IMR-90 (cell line): ENCODE data around the gene CCER1. TPM values are rescaled to one million over a fixed set of nuclear protein-coding genes. Genes with fewer than 3 reads are reported as not detected.

ENCODE experiments used
- ATAC-seq: fragments of 200-7000 bp; cut with Tn5 transposase; 2 replicates; pipeline ENCODE4 v1.9.1; 2020; ENCODE audit warnings: low read depth, mild to moderate bottlenecking, moderate library complexity
- BruUV-seq: library from RNA; stranded (reverse); fragments of 400-500 nt; replicated peaks from 2 replicates; lab custom pipeline; 2021; lab: Mats Ljungman, UMichigan
- CTCF ChIA-PET: fragments of 300-600 bp; formaldehyde crosslinking; extraction: SDS; loops from one replicate; lab custom pipeline; 2021; ENCODE audit warnings: antibody characterized with exemption; lab: Yijun Ruan, JAX
- POLR2A ChIA-PET: fragments of 300-600 bp; sonication (Branson Sonifier 250); formaldehyde crosslinking; loops from one replicate; lab custom pipeline; 2022; ENCODE audit warnings: antibody characterized with exemption; ENCODE audit not compliant: unreplicated experiment; lab: Charles Lee
- DNase-seq: peaks from one replicate; pipeline ENCODE4 v3.0.0; 2013
- H2AFZ ChIP-seq: replicated peaks from 2 replicates; pipeline ENCODE3; 2013; ENCODE audit warnings: low read length, mild to moderate bottlenecking; ENCODE audit not compliant: poor library complexity
- H2AK5ac ChIP-seq: 2 replicates; pipeline ENCODE4 v1.6.1; 2013; ENCODE audit warnings: low read depth, low read length, inconsistent platforms
- H2AK9ac ChIP-seq: replicated peaks from 2 replicates; pipeline ENCODE3; 2013; ENCODE audit warnings: mild to moderate bottlenecking, low read depth, low read length, moderate library complexity; ENCODE audit not compliant: poor library complexity
- H2BK120ac ChIP-seq: 2 replicates; pipeline ENCODE4 v1.6.1; 2013; ENCODE audit warnings: low read depth, low read length, inconsistent platforms
- H2BK15ac ChIP-seq: 3 replicates; pipeline ENCODE4 v1.6.1; 2013; ENCODE audit warnings: low read depth, low read length, inconsistent platforms
- H2BK20ac ChIP-seq: 2 replicates; pipeline ENCODE4 v1.6.1; 2013; ENCODE audit warnings: low read depth, mild to moderate bottlenecking, inconsistent platforms, low read length, moderate library complexity
- H2BK5ac ChIP-seq: 2 replicates; pipeline ENCODE4 v1.6.1; 2013; ENCODE audit warnings: mild to moderate bottlenecking, low read depth, low read length, inconsistent platforms; ENCODE audit not compliant: poor library complexity, severe bottlenecking
- H3K14ac ChIP-seq: replicated peaks from 2 replicates; pipeline ENCODE4 v1.6.1; 2013; ENCODE audit warnings: low read depth, low read length, inconsistent platforms
- H3K18ac ChIP-seq: 2 replicates; pipeline ENCODE4 v1.6.1; 2013; ENCODE audit warnings: low read depth, low read length, control low read depth
- H3K23ac ChIP-seq: 2 replicates; pipeline ENCODE4 v1.6.1; 2013; ENCODE audit warnings: low read depth, low read length, inconsistent platforms
- H3K27ac ChIP-seq: 2 replicates; pipeline ENCODE4 v1.5.1; 2013; ENCODE audit warnings: mild to moderate bottlenecking, control low read depth, low read length; ENCODE audit not compliant: insufficient read depth
- H3K27me3 ChIP-seq: 2 replicates; pipeline ENCODE4 v1.6.1; 2013; ENCODE audit warnings: low read length; ENCODE audit not compliant: control insufficient read depth, insufficient read depth
- H3K36me3 ChIP-seq: 2 replicates; pipeline ENCODE4 v1.6.1; 2013; ENCODE audit warnings: low read length, mixed read lengths; ENCODE audit not compliant: control insufficient read depth, insufficient read depth
- H3K4ac ChIP-seq: 2 replicates; pipeline ENCODE4 v1.6.1; 2013; ENCODE audit warnings: low read depth, low read length, inconsistent platforms
- H3K4me1 ChIP-seq: 2 replicates; pipeline ENCODE4 v1.6.1; 2013; ENCODE audit warnings: low read length, mixed read lengths; ENCODE audit not compliant: control insufficient read depth, insufficient read depth
- H3K4me2 ChIP-seq: 2 replicates; pipeline ENCODE4 v1.6.1; 2013; ENCODE audit warnings: low read depth, mild to moderate bottlenecking, control low read depth, low read length, moderate library complexity
- H3K4me3 ChIP-seq: 2 replicates; pipeline ENCODE4 v1.5.1; 2013; ENCODE audit warnings: low read depth, mild to moderate bottlenecking, control low read depth, low read length, moderate library complexity; ENCODE audit not compliant: insufficient read depth
- H3K56ac ChIP-seq: 2 replicates; pipeline ENCODE4 v1.6.1; 2013; ENCODE audit warnings: low read length, inconsistent platforms; ENCODE audit not compliant: insufficient read depth; ENCODE audit errors: extremely low read depth
- H3K79me1 ChIP-seq, 2 experiments: 2 replicates each; pipeline ENCODE4 v1.6.1; 2013; ENCODE audit warnings: low read length in 2 of 2, inconsistent platforms in 1 of 2, low read depth in 1 of 2
- H3K9ac ChIP-seq: 2 replicates; pipeline ENCODE4 v1.6.1; 2013; ENCODE audit warnings: low read depth, low read length, control low read depth
- H3K9me1 ChIP-seq: 2 replicates; pipeline ENCODE4 v1.6.1; 2013; ENCODE audit warnings: low read length, inconsistent platforms; ENCODE audit not compliant: insufficient read depth
- H3K9me3 ChIP-seq: 2 replicates; pipeline ENCODE4 v1.6.1; 2013; ENCODE audit warnings: low read length; ENCODE audit not compliant: control insufficient read depth, insufficient read depth
- H4K20me1 ChIP-seq: 2 replicates; pipeline ENCODE4 v1.6.1; 2013; ENCODE audit warnings: low read length, inconsistent platforms; ENCODE audit not compliant: insufficient read depth
- H4K5ac ChIP-seq: 2 replicates; pipeline ENCODE4 v1.6.1; 2013; ENCODE audit warnings: mild to moderate bottlenecking, low read depth, low read length, control low read depth
- H4K8ac ChIP-seq, 2 experiments: 2 replicates each; pipeline ENCODE4 v1.6.1; 2013; ENCODE audit warnings: low read depth in 2 of 2, low read length in 2 of 2, control low read depth in 1 of 2, inconsistent platforms in 1 of 2
- H4K91ac ChIP-seq: 2 replicates; pipeline ENCODE4 v1.6.1; 2013; ENCODE audit warnings: low read depth, low read length, inconsistent platforms; ENCODE audit not compliant: insufficient read depth
- BHLHE40 ChIP-seq: fragments of 150-350 bp; IDR thresholded peaks from 2 replicates; pipeline ENCODE4 v1.6.1; 2016; ENCODE audit warnings: mild to moderate bottlenecking, low read depth, low read length
- CEBPB ChIP-seq: IDR thresholded peaks from 2 replicates; pipeline ENCODE4 v1.6.1; 2012; ENCODE audit warnings: low read depth, low read length, improper control_type of control experiment
- CHD1 ChIP-seq: IDR thresholded peaks from 2 replicates; pipeline ENCODE4 v1.6.1; 2012; ENCODE audit warnings: low read depth, low read length, improper control_type of control experiment
- CTCF ChIP-seq: conservative IDR thresholded peaks from 2 replicates; pipeline ENCODE4 v1.5.1; 2012; ENCODE audit warnings: mild to moderate bottlenecking, low read depth, low read length, improper control_type of control experiment
- FOS ChIP-seq: fragments of 150-350 bp; IDR thresholded peaks from 2 replicates; pipeline ENCODE4 v1.6.1; 2016; ENCODE audit warnings: low read depth, low read length
- MAFK ChIP-seq: IDR thresholded peaks from 2 replicates; pipeline ENCODE4 v1.6.1; 2012; ENCODE audit warnings: low read depth, low read length, improper control_type of control experiment
- MAZ ChIP-seq: IDR thresholded peaks from 2 replicates; pipeline ENCODE4 v1.6.1; 2012; ENCODE audit warnings: low read depth, mild to moderate bottlenecking, low read length, improper control_type of control experiment, moderate library complexity, borderline replicate concordance
- MXI1 ChIP-seq: IDR thresholded peaks from 2 replicates; pipeline ENCODE4 v1.6.1; 2012; ENCODE audit warnings: low read depth, mild to moderate bottlenecking, low read length, moderate library complexity, borderline replicate concordance
- NFE2L2 ChIP-seq: fragments of 150-350 bp; IDR thresholded peaks from 2 replicates; pipeline ENCODE4 v1.6.1; 2016; ENCODE audit warnings: low read depth, mild to moderate bottlenecking, low read length
- POLR2A ChIP-seq: IDR thresholded peaks from 2 replicates; pipeline ENCODE4 v1.6.1; 2012; ENCODE audit warnings: mild to moderate bottlenecking, low read depth, low read length
- RAD21 ChIP-seq: IDR thresholded peaks from 2 replicates; pipeline ENCODE4 v1.6.1; 2012; ENCODE audit warnings: low read length, improper control_type of control experiment
- RFX5 ChIP-seq: IDR thresholded peaks from 2 replicates; pipeline ENCODE4 v1.8.0; 2012; ENCODE audit warnings: low read depth, mild to moderate bottlenecking, low read length, moderate library complexity
- WGBS, 2 experiments: methylation state at CpG; one replicate each; pipeline versions ENCODE4 v1.1.5 to v1.1.7; 2013; ENCODE audit warnings: missing lambda C conversion rate in 2 of 2; ENCODE audit not compliant: insufficient read length in 1 of 2; ENCODE audit errors: extremely low coverage in 2 of 2; 5-methylcytosine and 5-hydroxymethylcytosine counted together
- dilution Hi-C: fragments of 300-500 bp; cut with HindIII; formaldehyde crosslinking; loops from one replicate; pipeline ENCODE4 v1.14.3; 2018; ENCODE audit warnings: low sequenced_read_pairs; ENCODE audit not compliant: unreplicated experiment
- in situ Hi-C: fragments of 300-500 bp; cut with MboI; formaldehyde crosslinking; loops from 3 replicates; pipeline ENCODE4 v1.14.3; 2019; ENCODE audit warnings: low sequenced_read_pairs, inconsistent platforms, mixed read lengths
- intact Hi-C: fragments of 100-400 bp; cut with micrococcal nuclease; formaldehyde crosslinking; loops from 2 replicates; pipeline ENCODE4 v1.10.0; 2022
- polyA plus RNA-seq, 3 experiments: library from polyadenylated mRNA; depleted of rRNA; stranded (reverse); fragments of >200 nt; gene quantifications; 2 replicates each; pipeline ENCODE4 v1.2.3, GENCODE V29; 2012; ENCODE audit warnings: low replicate concordance in 1 of 3
- total RNA-seq: library from RNA; depleted of rRNA; stranded (reverse); fragments of >200 nt; gene quantifications from 2 replicates; pipeline ENCODE4 v1.2.3, GENCODE V29; 2012
- TF ChIP-seq, protein P1 (sequence below): fragments of 150-350 bp; IDR thresholded peaks from 2 replicates; pipeline ENCODE4 v1.6.1; 2016; ENCODE audit warnings: low read depth, mild to moderate bottlenecking, low read length, moderate library complexity, borderline replicate concordance

CCER1 gene
- total and polyA plus RNA-seq, 2 of the 4 experiments (the other 2 are of a cell fraction), result not detected

DNA sequence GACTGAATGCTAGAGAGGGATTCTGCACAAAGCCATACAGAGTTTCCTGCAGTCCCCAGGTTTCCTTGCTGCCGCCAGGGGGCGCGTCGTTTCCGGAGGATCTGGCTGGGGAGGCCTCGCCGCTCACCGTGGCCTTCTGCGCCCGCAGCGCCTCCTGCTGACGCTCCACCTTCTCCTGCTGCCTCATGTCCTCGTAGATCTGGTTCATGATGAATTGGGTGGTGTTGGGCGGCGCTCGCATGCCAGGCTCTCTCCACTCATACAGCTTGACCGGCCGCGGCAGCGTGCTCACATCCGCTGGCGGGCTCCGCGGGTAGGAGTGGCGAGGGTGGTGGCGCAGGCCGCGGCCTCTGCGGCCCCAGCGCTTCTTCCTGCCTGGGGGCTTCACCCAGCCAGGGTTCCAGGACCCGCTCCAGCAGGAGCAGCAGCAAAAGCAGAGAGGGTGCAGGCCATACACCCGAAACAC, 987 bp downstream of the CCER1 start:
- no TSS peak for BruUV-seq
- ATAC-seq (no peak), DNase-seq (no peak)
- H3K36me3 ChIP-seq, result no peaks in the 10 kb centered on the region
- no peak overlapping the region for H3K56ac ChIP-seq
- no peak overlapping the region for H2AK5ac ChIP-seq
- intact Hi-C loops, result no loop called here
- no peaks in the 10 kb centered on the region for H3K9me3 ChIP-seq
- no peak overlapping the region for H2BK15ac ChIP-seq
- H3K18ac ChIP-seq, result no peak overlapping the region
- no peak overlapping the region for H3K23ac ChIP-seq
- no peak overlapping the region for H2AFZ ChIP-seq
- H3K27me3 ChIP-seq, result no peaks in the 10 kb centered on the region
- no peak overlapping the region for H4K8ac ChIP-seq
- no peaks in the 10 kb centered on the region for H4K20me1 ChIP-seq
- no peak overlapping the region for H3K4me2 ChIP-seq
- H3K4me3 ChIP-seq, result no peak overlapping the region
- no peaks in the 10 kb centered on the region for H3K9me1 ChIP-seq
- no peak overlapping the region for H2BK120ac ChIP-seq
- H3K79me1 ChIP-seq, result no peaks in the 10 kb centered on the region
- H2BK5ac ChIP-seq, result no peak overlapping the region
- POLR2A ChIA-PET, result no interaction called here
- no peak overlapping the region for H3K9ac ChIP-seq
- dilution Hi-C loops, result no loop called here
- no peak overlapping the region for H2BK20ac ChIP-seq
- no peak overlapping the region for H3K14ac ChIP-seq
- H2AK9ac ChIP-seq, result no peak overlapping the region
- in situ Hi-C loops, result loop anchor here (25.0 kb wide), 1 partner anchor 1683 kb away; no protein-coding TSS in a partner anchor
- H4K5ac ChIP-seq, result no peak overlapping the region
- no peak overlapping the region for H3K4ac ChIP-seq
- no peak for TF ChIP-seq RFX5
- no peak for TF ChIP-seq CEBPB
- no peak for TF ChIP-seq CHD1
- no peak for TF ChIP-seq MAFK
- TF ChIP-seq FOS, result no peak
- TF ChIP-seq POLR2A, result no peak
- no peak for TF ChIP-seq RAD21
- no peak for TF ChIP-seq BHLHE40
- TF ChIP-seq, protein P1, sequence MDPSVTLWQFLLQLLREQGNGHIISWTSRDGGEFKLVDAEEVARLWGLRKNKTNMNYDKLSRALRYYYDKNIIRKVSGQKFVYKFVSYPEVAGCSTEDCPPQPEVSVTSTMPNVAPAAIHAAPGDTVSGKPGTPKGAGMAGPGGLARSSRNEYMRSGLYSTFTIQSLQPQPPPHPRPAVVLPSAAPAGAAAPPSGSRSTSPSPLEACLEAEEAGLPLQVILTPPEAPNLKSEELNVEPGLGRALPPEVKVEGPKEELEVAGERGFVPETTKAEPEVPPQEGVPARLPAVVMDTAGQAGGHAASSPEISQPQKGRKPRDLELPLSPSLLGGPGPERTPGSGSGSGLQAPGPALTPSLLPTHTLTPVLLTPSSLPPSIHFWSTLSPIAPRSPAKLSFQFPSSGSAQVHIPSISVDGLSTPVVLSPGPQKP, result no peak
- no peak for TF ChIP-seq MAZ
- no peak for TF ChIP-seq NFE2L2
- TF ChIP-seq CTCF, result no peak
- TF ChIP-seq MXI1, result no peak
- H3K27ac ChIP-seq, result no peak overlapping the region
- H3K4me1 ChIP-seq, result no peaks in the 10 kb centered on the region
- WGBS, 2 experiments, result 95% methylated on average over 10 of the region's 32 CpGs; no CpG with 5 or more reads in 1 of the 2 experiments
- no peak overlapping the region for H4K91ac ChIP-seq
- CTCF ChIA-PET, result no interaction called here
